HG02852 (cell line): ENCODE data around the gene SLC25A43.
"Not testable (repeated sequence)": the region's sequence is repeated elsewhere in the genome, so short reads cannot be mapped to it uniquely, and the experiment has no call there.

Experiments
- ATAC-seq: cut with Tn5 transposase; IDR thresholded peaks from one replicate; pipeline ENCODE4 v1.9.1; 2021; ENCODE audit warnings: mild to moderate bottlenecking, moderate library complexity; ENCODE audit not compliant: unreplicated experiment

Gene SLC25A43

GRCh38 chrX:119467433-119467832 lies 68.3 kb downstream of the SLC25A43 start:
- ATAC-seq = no peak

GRCh38 chrX:119467842-119468550 lies 68.9 kb downstream of the SLC25A43 start, which contains the start of gene SLC25A5:
SLC25A5 (plus strand) TSS chrX:119468444; CDS start chrX:119468516, 72 bp downstream.
- peak; percentile 84 for ATAC-seq

GRCh38 chrX:119468551-119469312 lies 69.6 kb downstream of the SLC25A43 start:
- peak; percentile 63 for ATAC-seq

GRCh38 chrX:119469313-119469635 lies 70.1 kb downstream of the SLC25A43 start:
- ATAC-seq = no peak

GRCh38 chrX:119474615-119475388 lies 75.7 kb downstream of the SLC25A43 start:
- ATAC-seq = no peak

- ATAC-seq = no peak
These were observed 76.4 kb downstream of the SLC25A43 start for GRCh38 chrX:119475389-119476101.

GRCh38 chrX:119477812-119478232 lies 78.7 kb downstream of the SLC25A43 start:
- no peak for ATAC-seq

- ATAC-seq = no peak
These were observed 79.4 kb downstream of the SLC25A43 start for GRCh38 chrX:119478504-119478903.

- ATAC-seq = no peak
These were observed 80.7 kb downstream of the SLC25A43 start for GRCh38 chrX:119479845-119480244.

GRCh38 chrX:119481323-119481801 lies 82.2 kb downstream of the SLC25A43 start:
- ATAC-seq = no peak

- ATAC-seq = peak; percentile 30
These were observed 82.9 kb downstream of the SLC25A43 start for GRCh38 chrX:119482041-119482440.

- ATAC-seq = peak; percentile 79
These were observed 83.6 kb downstream of the SLC25A43 start for GRCh38 chrX:119482481-119483480.

- ATAC-seq = no peak
These were observed 87.6 kb downstream of the SLC25A43 start for GRCh38 chrX:119486745-119487144.

- ATAC-seq = not testable (repeated sequence)
These were observed 88.6 kb downstream of the SLC25A43 start for GRCh38 chrX:119487766-119488165.

- ATAC-seq = no peak
These were observed 89.6 kb downstream of the SLC25A43 start for GRCh38 chrX:119488749-119489148.

- no peak for ATAC-seq
These were observed 90.3 kb downstream of the SLC25A43 start for GRCh38 chrX:119489212-119490074.

- ATAC-seq = no peak
These were observed 93.3 kb downstream of the SLC25A43 start for GRCh38 chrX:119492463-119492862.

- not testable (repeated sequence) for ATAC-seq
These were observed 94.8 kb downstream of the SLC25A43 start for GRCh38 chrX:119493851-119494495.
